NB4 (cell line): ENCODE data around the gene EFHC2.

Experiments used
- DNase-seq: peaks from one replicate; pipeline ENCODE4 v3.0.0; 2010; ENCODE audit warnings: low read depth
- H3K4me3 ChIP-seq: one replicate; pipeline ENCODE4 v1.5.1; 2011; ENCODE audit warnings: mild to moderate bottlenecking, low read depth, low read length, moderate library complexity
- MYC ChIP-seq: IDR thresholded peaks from 2 replicates; pipeline ENCODE4 v1.6.1; 2011; ENCODE audit warnings: low read depth, low read length
- POLR2A ChIP-seq: IDR thresholded peaks from 2 replicates; pipeline ENCODE4 v1.6.1; 2011; ENCODE audit warnings: mild to moderate bottlenecking; ENCODE audit not compliant: insufficient read length; ENCODE audit errors: extremely low read depth
- TF ChIP-seq, protein P1 (sequence below): IDR thresholded peaks from 2 replicates; pipeline ENCODE4 v1.6.1; 2011; ENCODE audit warnings: low read depth, low read length
- TF ChIP-seq, protein P2 (sequence below): IDR thresholded peaks from one replicate; pipeline ENCODE4 v1.5.1; 2012; ENCODE audit warnings: low read depth, low read length

Gene EFHC2

GRCh38 chrX:44330227-44330626 is 13.2 kb downstream of the EFHC2 start:
- TF ChIP-seq MYC (no peak), POLR2A (no peak)
- TF ChIP-seq, protein P1, sequence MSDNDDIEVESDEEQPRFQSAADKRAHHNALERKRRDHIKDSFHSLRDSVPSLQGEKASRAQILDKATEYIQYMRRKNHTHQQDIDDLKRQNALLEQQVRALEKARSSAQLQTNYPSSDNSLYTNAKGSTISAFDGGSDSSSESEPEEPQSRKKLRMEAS, result no peak
- TF ChIP-seq, protein P2, sequence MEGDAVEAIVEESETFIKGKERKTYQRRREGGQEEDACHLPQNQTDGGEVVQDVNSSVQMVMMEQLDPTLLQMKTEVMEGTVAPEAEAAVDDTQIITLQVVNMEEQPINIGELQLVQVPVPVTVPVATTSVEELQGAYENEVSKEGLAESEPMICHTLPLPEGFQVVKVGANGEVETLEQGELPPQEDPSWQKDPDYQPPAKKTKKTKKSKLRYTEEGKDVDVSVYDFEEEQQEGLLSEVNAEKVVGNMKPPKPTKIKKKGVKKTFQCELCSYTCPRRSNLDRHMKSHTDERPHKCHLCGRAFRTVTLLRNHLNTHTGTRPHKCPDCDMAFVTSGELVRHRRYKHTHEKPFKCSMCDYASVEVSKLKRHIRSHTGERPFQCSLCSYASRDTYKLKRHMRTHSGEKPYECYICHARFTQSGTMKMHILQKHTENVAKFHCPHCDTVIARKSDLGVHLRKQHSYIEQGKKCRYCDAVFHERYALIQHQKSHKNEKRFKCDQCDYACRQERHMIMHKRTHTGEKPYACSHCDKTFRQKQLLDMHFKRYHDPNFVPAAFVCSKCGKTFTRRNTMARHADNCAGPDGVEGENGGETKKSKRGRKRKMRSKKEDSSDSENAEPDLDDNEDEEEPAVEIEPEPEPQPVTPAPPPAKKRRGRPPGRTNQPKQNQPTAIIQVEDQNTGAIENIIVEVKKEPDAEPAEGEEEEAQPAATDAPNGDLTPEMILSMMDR, result no peak
- no peak overlapping the region for H3K4me3 ChIP-seq
- no peak for DNase-seq

- DNase-seq, result no peak
- H3K4me3 ChIP-seq, result no peak overlapping the region
- TF ChIP-seq POLR2A, result no peak
- TF ChIP-seq, protein P2, result no peak
- TF ChIP-seq MYC, result no peak
- TF ChIP-seq, protein P1, result no peak
These were observed 23.9 kb downstream of the EFHC2 start for GRCh38 chrX:44319550-44319949.

- no peak overlapping the region for H3K4me3 ChIP-seq
- TF ChIP-seq, protein P1, result no peak
- no peak for TF ChIP-seq MYC
- TF ChIP-seq POLR2A, result no peak
- TF ChIP-seq, protein P2, result no peak
These were observed 26.3 kb downstream of the EFHC2 start for GRCh38 chrX:44317181-44317580.

GRCh38 chrX:44314808-44315207 is 28.7 kb downstream of the EFHC2 start:
- peak overlapping the region; percentile 12 for H3K4me3 ChIP-seq
- TF ChIP-seq POLR2A, result no peak
- TF ChIP-seq, protein P1, result no peak
- TF ChIP-seq MYC, result no peak
- TF ChIP-seq, protein P2, result no peak
- DNase-seq, result peak; percentile 65

More at GRCh38 chrX:44317181-44317580, 26.3 kb downstream of the EFHC2 start:
- no peak for DNase-seq

- TF ChIP-seq POLR2A, result no peak
- TF ChIP-seq, protein P1, result peak; percentile 38; the same call in 1 of the 2 replicates
- peak; percentile 68; the same call in 1 of the 2 replicates for TF ChIP-seq MYC
- H3K4me3 ChIP-seq, result peak overlapping the region; percentile 12
- DNase-seq, result peak; percentile 97
These were observed 29.2 kb downstream of the EFHC2 start for GRCh38 chrX:44314259-44314734.

- no peak overlapping the region for H3K4me3 ChIP-seq
- DNase-seq, result no peak
- TF ChIP-seq MYC (no peak), POLR2A (no peak)
- TF ChIP-seq, protein P1, result no peak
- TF ChIP-seq, protein P2, result no peak
These were observed 31.1 kb downstream of the EFHC2 start for GRCh38 chrX:44312421-44312820.
